Caco-2 (cell line): ENCODE measurements around the gene SLC43A1. TPM values are rescaled to one million over a fixed set of nuclear protein-coding genes. Genes with fewer than 3 reads are reported as not detected.
A peak's percentile ranks its signal among the peaks of the same experiment; 100 is the strongest.

ENCODE experiments used
- BruUV-seq: library from RNA; stranded (reverse); fragments of 400-500 nt; replicated peaks from 2 replicates; lab custom pipeline; 2021; lab: Mats Ljungman, UMichigan
- CTCF ChIA-PET: fragments of 300-600 bp; sonication (Branson Sonifier 250); formaldehyde crosslinking; loops from one replicate; lab custom pipeline; 2022; ENCODE audit warnings: antibody characterized with exemption; lab: Charles Lee
- POLR2A ChIA-PET: fragments of 300-600 bp; sonication (Branson Sonifier 250); formaldehyde crosslinking; loops from one replicate; lab custom pipeline; 2022; ENCODE audit warnings: antibody characterized with exemption; lab: Charles Lee
- DNase-seq, 2 experiments: peaks; one replicate each; pipeline versions ENCODE4 v3.0.0 to v3.0.0-alpha.2; 2020 to 2022
- H3K27me3 ChIP-seq: replicated peaks from 2 replicates; pipeline ENCODE4 v1.6.0; 2011; ENCODE audit warnings: low read length; ENCODE audit not compliant: control insufficient read depth, insufficient read depth
- H3K36me3 ChIP-seq: 2 replicates; pipeline ENCODE4 v1.5.1; 2011; ENCODE audit warnings: low read length; ENCODE audit not compliant: control insufficient read depth, insufficient read depth
- H3K4me1 ChIP-seq: fragments of 250-450 bp; sonication (Bioruptor Pico); 2 replicates; pipeline ENCODE4 v1.5.1; 2020; ENCODE audit warnings: mild to moderate bottlenecking
- H3K4me3 ChIP-seq: 2 replicates; pipeline ENCODE4 v1.5.1; 2011; ENCODE audit warnings: low read depth, mild to moderate bottlenecking, control low read depth, low read length
- H3K9me3 ChIP-seq: fragments of 250-450 bp; sonication (Bioruptor Pico); 2 replicates; pipeline ENCODE4 v1.5.1; 2020; ENCODE audit warnings: mild to moderate bottlenecking, moderate library complexity
- H3K27ac Mint-ChIP-seq: one replicate; pipeline ENCODE4 v1.8.0; 2022; ENCODE audit warnings: mixed read lengths; ENCODE audit not compliant: unreplicated experiment
- H3K27me3 Mint-ChIP-seq: one replicate; pipeline ENCODE4 v1.8.0; 2022; ENCODE audit warnings: mixed read lengths; ENCODE audit not compliant: insufficient read depth, unreplicated experiment
- H3K36me3 Mint-ChIP-seq: one replicate; pipeline ENCODE4 v1.8.0; 2022; ENCODE audit warnings: mild to moderate bottlenecking, mixed read lengths; ENCODE audit not compliant: insufficient read depth, unreplicated experiment
- H3K4me1 Mint-ChIP-seq: one replicate; pipeline ENCODE4 v1.8.0; 2022; ENCODE audit warnings: low read depth, mixed read lengths; ENCODE audit not compliant: unreplicated experiment
- H3K4me3 Mint-ChIP-seq: one replicate; pipeline ENCODE4 v1.8.0; 2022; ENCODE audit warnings: mild to moderate bottlenecking, moderate library complexity, mixed read lengths; ENCODE audit not compliant: unreplicated experiment
- H3K9me3 Mint-ChIP-seq: one replicate; pipeline ENCODE4 v1.8.0; 2022; ENCODE audit warnings: mixed read lengths; ENCODE audit not compliant: unreplicated experiment
- CTCF ChIP-seq, 2 experiments: fragments of 200-600 bp in 1 of 2; IDR thresholded peaks; 1 replicate in 1 of 2; 2 replicates in 1 of 2; pipeline versions ENCODE4 v1.5.1 to v1.8.0; 2011 to 2022; ENCODE audit warnings: antibody characterized with exemption in 1 of 2, control low read depth in 1 of 2, inconsistent platforms in 1 of 2, low read depth in 1 of 2, low read length in 1 of 2, mild to moderate bottlenecking in 1 of 2, moderate library complexity in 1 of 2; ENCODE audit not compliant: insufficient read depth in 1 of 2, severe bottlenecking in 1 of 2, unreplicated experiment in 1 of 2
- intact Hi-C: fragments of 100-400 bp; cut with micrococcal nuclease; formaldehyde crosslinking; loops from one replicate; pipeline ENCODE4 v1.10.0; 2022; ENCODE audit not compliant: unreplicated experiment
- total RNA-seq: library from RNA; stranded (reverse); gene quantifications from 2 replicates; pipeline ENCODE4 v1.2.3, GENCODE V29; 2022

The SLC43A1 gene
- total RNA-seq, 1 experiment from 2014 or later: 71.7 TPM

GRCh38 chr11:57546869-57547475 lies 31.5 kb upstream of the SLC43A1 start:
- intact Hi-C loops: no loop called here
- Mint-ChIP-seq H3K4me1 (peaks cover 27% of the 10 kb centered on the region), H3K4me3 (no peak overlapping the region), H3K27me3 (no peaks in the 10 kb centered on the region), H3K27ac (peak overlapping the region; percentile 88), H3K36me3 (peaks cover 6% of the 10 kb centered on the region), H3K9me3 (no peaks in the 10 kb centered on the region)
- CTCF ChIA-PET: interaction anchor here (0.7 to 2.0 kb wide), 6 partner anchors 54 to 98 kb away, joined by 4 to 8 read pairs (median 5); partner anchors contain the start of gene RTN4RL2
- no TSS peak for BruUV-seq
- Histone ChIP-seq H3K4me3 (no peak overlapping the region), H3K27me3 (no peaks in the 10 kb centered on the region), H3K36me3 (no peaks in the 10 kb centered on the region), H3K9me3 (no peaks in the 10 kb centered on the region), H3K4me1 (peaks cover 38% of the 10 kb centered on the region)
- DNase-seq: peak; percentile 58 to 60
- peak in 1 of 2 experiments; percentile 40 for TF ChIP-seq CTCF (IDR thresholded peaks at IDR 0.05; ENCODE audit: insufficient read depth in 1 of 2, low read depth in 1 of 2, low read length in 1 of 2, severe bottlenecking in 1 of 2, unreplicated experiment in 1 of 2)
- POLR2A ChIA-PET: interaction anchor here (0.8 kb wide), 1 partner anchor 16 kb away, joined by 3 read pairs; the partner anchor contains the start of gene TIMM10

GRCh38 chr11:57546451-57546850 lies 30.9 kb upstream of the SLC43A1 start:
- Mint-ChIP-seq H3K9me3 (no peaks in the 10 kb centered on the region), H3K4me3 (no peak overlapping the region), H3K27me3 (no peaks in the 10 kb centered on the region), H3K4me1 (peaks cover 22% of the 10 kb centered on the region), H3K27ac (no peak overlapping the region), H3K36me3 (peaks cover 6% of the 10 kb centered on the region)
- Histone ChIP-seq H3K4me1 (peaks cover 33% of the 10 kb centered on the region), H3K27me3 (no peaks in the 10 kb centered on the region), H3K36me3 (no peaks in the 10 kb centered on the region), H3K4me3 (no peak overlapping the region), H3K9me3 (no peaks in the 10 kb centered on the region)
- intact Hi-C loops: no loop called here
- no peak for TF ChIP-seq CTCF (IDR thresholded peaks at IDR 0.05; ENCODE audit: insufficient read depth in 1 of 2, low read depth in 1 of 2, low read length in 1 of 2, severe bottlenecking in 1 of 2, unreplicated experiment in 1 of 2)
- DNase-seq: no peak
- no TSS peak for BruUV-seq
- CTCF ChIA-PET: interaction anchor here (1.2 to 2.0 kb wide), 5 partner anchors 53 to 98 kb away, joined by 4 to 8 read pairs (median 5); no protein-coding TSS in a partner anchor
- POLR2A ChIA-PET: no interaction called here

- peaks cover 30% of the 10 kb centered on the region for H3K4me1 ChIP-seq
- peaks cover 22% of the 10 kb centered on the region for H3K4me1 Mint-ChIP-seq
- no peak overlapping the region for H3K27ac Mint-ChIP-seq
- no peaks in the 10 kb centered on the region for H3K9me3 ChIP-seq
- H3K4me3 Mint-ChIP-seq: no peak overlapping the region
- H3K36me3 ChIP-seq: no peaks in the 10 kb centered on the region
- H3K4me3 ChIP-seq: no peak overlapping the region
- ChIA-PET POLR2A (no interaction called here), CTCF (interaction anchor here (0.7 kb wide), 1 partner anchor 24 kb away, joined by 3 read pairs; no protein-coding TSS in a partner anchor)
- H3K36me3 Mint-ChIP-seq: peaks cover 6% of the 10 kb centered on the region
- TF ChIP-seq CTCF (IDR thresholded peaks at IDR 0.05; ENCODE audit: insufficient read depth in 1 of 2, low read depth in 1 of 2, low read length in 1 of 2, severe bottlenecking in 1 of 2, unreplicated experiment in 1 of 2): no peak
- no peaks in the 10 kb centered on the region for H3K27me3 Mint-ChIP-seq
- DNase-seq: no peak
- BruUV-seq: no TSS peak
- H3K27me3 ChIP-seq: no peaks in the 10 kb centered on the region
- no peaks in the 10 kb centered on the region for H3K9me3 Mint-ChIP-seq
- intact Hi-C loops: no loop called here
These were observed 30.4 kb upstream of the SLC43A1 start for GRCh38 chr11:57545883-57546282.
